Stimulated activated CD4-positive, alpha-beta T cell treated with anti-CD3 and anti-CD28 coated beads, Interleukin-2, amount 100 ng/mL, for 24 hours (primary cell): ENCODE data around the gene SPACA7.
"Not testable (repeated sequence)": the region's sequence is repeated elsewhere in the genome, so short reads cannot be mapped to it uniquely, and the experiment has no call there.

Experiments
- DNase-seq, 2 donors: peaks; one replicate each; pipeline ENCODE4 v3.0.0-alpha.2; 2020

SPACA7 gene

GRCh38 chr13:112351825-112352224 lies 24.3 kb upstream of the SPACA7 start:
- no peak for DNase-seq

- DNase-seq = no peak
These were observed 22.3 kb upstream of the SPACA7 start for GRCh38 chr13:112353856-112354255.

- no peak for DNase-seq
These were observed 21.6 kb upstream of the SPACA7 start for GRCh38 chr13:112354330-112355273.

GRCh38 chr13:112355274-112355838 lies 20.8 kb upstream of the SPACA7 start:
- DNase-seq = no peak

- DNase-seq = no peak
These were observed 20.0 kb upstream of the SPACA7 start for GRCh38 chr13:112356190-112356589.

GRCh38 chr13:112358156-112358555 lies 18.0 kb upstream of the SPACA7 start:
- DNase-seq = no peak

GRCh38 chr13:112362021-112362420 lies 14.1 kb upstream of the SPACA7 start:
- no peak for DNase-seq

GRCh38 chr13:112363867-112364528 lies 12.2 kb upstream of the SPACA7 start:
- DNase-seq = no peak

GRCh38 chr13:112366907-112367646 lies 9.1 kb upstream of the SPACA7 start:
- no peak for DNase-seq

GRCh38 chr13:112368883-112369282 lies 7.3 kb upstream of the SPACA7 start:
- DNase-seq = no peak

- DNase-seq = no peak
These were observed 5.8 kb upstream of the SPACA7 start for GRCh38 chr13:112370311-112370710.

- no peak for DNase-seq
These were observed 1.9 kb upstream of the SPACA7 start for GRCh38 chr13:112374271-112374670.

- DNase-seq = no peak
These were observed 15.6 kb downstream of the SPACA7 start for GRCh38 chr13:112391746-112392145.

GRCh38 chr13:112392719-112393118 lies 16.6 kb downstream of the SPACA7 start:
- no peak for DNase-seq

- DNase-seq = not testable (repeated sequence)
These were observed 18.9 kb downstream of the SPACA7 start for GRCh38 chr13:112395022-112395421.

- not testable (repeated sequence) for DNase-seq
These were observed 19.8 kb downstream of the SPACA7 start for GRCh38 chr13:112395941-112396340.

- no peak for DNase-seq
These were observed 21.0 kb downstream of the SPACA7 start for GRCh38 chr13:112397108-112397507.

GRCh38 chr13:112398347-112398746 lies 22.2 kb downstream of the SPACA7 start:
- not testable (repeated sequence) for DNase-seq

- not testable (repeated sequence) for DNase-seq
These were observed 33.7 kb downstream of the SPACA7 start for GRCh38 chr13:112409828-112410227.

- no peak for DNase-seq
These were observed 40.5 kb downstream of the SPACA7 start for GRCh38 chr13:112416647-112417046.

- DNase-seq = no peak
These were observed 40.9 kb downstream of the SPACA7 start for GRCh38 chr13:112417079-112417478.

GRCh38 chr13:112424098-112424497 lies 47.9 kb downstream of the SPACA7 start:
- no peak for DNase-seq

GRCh38 chr13:112428704-112429103 lies 52.5 kb downstream of the SPACA7 start:
- DNase-seq = no peak
